HK-2 (cell line): Measurements from ENCODE around the gene MKLN1.

Source experiments
- DNase-seq: peaks from one replicate; pipeline ENCODE4 v3.0.0-alpha.2; 2018; ENCODE audit not compliant: unreplicated experiment

Gene MKLN1

GRCh38 chr7:131546126-131546525 is 218.4 kb downstream of the MKLN1 start:
- no peak for DNase-seq
